Body of pancreas (tissue), 4 donors: ENCODE data around the gene ZKSCAN4. TPM values are rescaled to one million over a fixed set of nuclear protein-coding genes. Genes with fewer than 3 reads are reported as not detected.

Source experiments
- ATAC-seq: fragments of 150-250 bp; one replicate; pipeline ENCODE4 v1.9.1; 2016
- DNase-seq, 4 donors: peaks; one replicate each; pipeline ENCODE4 v3.0.0-alpha.2; 2019
- H3K27ac ChIP-seq, 4 donors: fragments of 200-600 bp; sonication (generic); 1 replicate in 3 of 4; 2 replicates in 1 of 4; pipeline versions ENCODE4 v1.5.1 to v1.6.1; 2016 to 2019; ENCODE audit warnings: mild to moderate bottlenecking in 1 of 4, mixed read lengths in 1 of 4, moderate library complexity in 1 of 4
- H3K27me3 ChIP-seq, 2 donors: fragments of 200-600 bp; sonication (generic); one replicate each; pipeline ENCODE4 v1.6.0; 2016; ENCODE audit warnings: mild to moderate bottlenecking in 1 of 2
- H3K36me3 ChIP-seq, 2 donors: fragments of 200-600 bp; sonication (generic); replicated peaks in 1 of 2; 2 replicates each; pipeline ENCODE4 v1.5.1; 2016; ENCODE audit warnings: low read depth in 2 of 2; ENCODE audit not compliant: insufficient read depth in 1 of 2
- H3K4me1 ChIP-seq: fragments of 200-600 bp; sonication (generic); one replicate; pipeline ENCODE4 v1.6.0; 2016
- H3K4me3 ChIP-seq, 2 donors: fragments of 200-600 bp; sonication (generic); 1 replicate in 1 of 2; 2 replicates in 1 of 2; pipeline ENCODE4 v1.5.1; 2016 to 2019
- H3K9me3 ChIP-seq, 3 donors: fragments of 200-600 bp; sonication (generic); 1 replicate in 2 of 3; 2 replicates in 1 of 3; pipeline ENCODE4 v1.5.1; 2016
- POLR2A ChIP-seq, 3 donors: fragments of 450-650 bp; IDR thresholded peaks; one replicate each; pipeline ENCODE4 v1.6.1; 2016; ENCODE audit warnings: antibody characterized with exemption in 3 of 3, mild to moderate bottlenecking in 2 of 3
- WGBS, 2 donors: methylation state at CpG; one replicate each; pipeline ENCODE4 v1.1.5; 2017; 5-methylcytosine and 5-hydroxymethylcytosine counted together
- intact Hi-C: fragments of 100-400 bp; cut with DNase I; formaldehyde crosslinking; loops from one replicate; pipeline ENCODE4 v1.15.1; 2023
- total RNA-seq, 2 donors: library from RNA; depleted of rRNA; stranded (reverse); fragments of >200 nt; gene quantifications; one replicate each; pipeline ENCODE4 v1.1.0, GENCODE V29; 2016
- TF ChIP-seq, protein P1 (sequence below), 7 experiments: fragments of 450-650 bp in 4 of 7; fragments of 200-600 bp in 3 of 7; sonication (generic) in 3 of 7; IDR thresholded peaks; one replicate each; pipeline ENCODE4 v1.5.1; 2016 to 2019; ENCODE audit warnings: antibody characterized with exemption in 7 of 7

Gene ZKSCAN4
- total RNA-seq, 2 donors from 2014 or later = 2.3 to 2.6 TPM

DNA sequence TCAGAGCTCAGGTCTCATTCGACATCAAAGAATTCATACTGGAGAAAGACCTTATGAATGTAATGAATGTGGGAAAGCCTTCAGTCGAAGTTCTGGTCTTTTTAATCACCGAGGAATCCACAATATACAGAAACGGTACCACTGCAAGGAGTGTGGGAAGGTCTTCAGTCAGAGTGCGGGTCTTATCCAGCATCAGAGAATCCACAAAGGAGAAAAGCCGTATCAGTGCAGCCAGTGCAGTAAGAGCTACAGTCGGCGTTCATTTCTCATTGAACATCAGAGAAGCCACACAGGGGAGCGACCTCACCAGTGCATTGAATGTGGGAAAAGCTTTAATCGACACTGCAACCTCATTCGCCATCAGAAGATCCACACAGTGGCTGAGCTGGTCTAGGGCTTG lies 19.3 kb downstream of the ZKSCAN4 start:
- peaks cover 0 to 24% of the 10 kb centered on the region in 2 donors for H3K36me3 ChIP-seq
- WGBS, 2 donors = 91 to 94% methylated on average over 11 of the region's 11 CpGs
- no peaks in the 10 kb centered on the region for H3K4me1 ChIP-seq
- H3K9me3 ChIP-seq = no peaks in the 10 kb centered on the region
- intact Hi-C loops = no loop called here
- TF ChIP-seq, protein P1, sequence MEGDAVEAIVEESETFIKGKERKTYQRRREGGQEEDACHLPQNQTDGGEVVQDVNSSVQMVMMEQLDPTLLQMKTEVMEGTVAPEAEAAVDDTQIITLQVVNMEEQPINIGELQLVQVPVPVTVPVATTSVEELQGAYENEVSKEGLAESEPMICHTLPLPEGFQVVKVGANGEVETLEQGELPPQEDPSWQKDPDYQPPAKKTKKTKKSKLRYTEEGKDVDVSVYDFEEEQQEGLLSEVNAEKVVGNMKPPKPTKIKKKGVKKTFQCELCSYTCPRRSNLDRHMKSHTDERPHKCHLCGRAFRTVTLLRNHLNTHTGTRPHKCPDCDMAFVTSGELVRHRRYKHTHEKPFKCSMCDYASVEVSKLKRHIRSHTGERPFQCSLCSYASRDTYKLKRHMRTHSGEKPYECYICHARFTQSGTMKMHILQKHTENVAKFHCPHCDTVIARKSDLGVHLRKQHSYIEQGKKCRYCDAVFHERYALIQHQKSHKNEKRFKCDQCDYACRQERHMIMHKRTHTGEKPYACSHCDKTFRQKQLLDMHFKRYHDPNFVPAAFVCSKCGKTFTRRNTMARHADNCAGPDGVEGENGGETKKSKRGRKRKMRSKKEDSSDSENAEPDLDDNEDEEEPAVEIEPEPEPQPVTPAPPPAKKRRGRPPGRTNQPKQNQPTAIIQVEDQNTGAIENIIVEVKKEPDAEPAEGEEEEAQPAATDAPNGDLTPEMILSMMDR (IDR thresholded peaks at IDR 0.05) = no peak
- TF ChIP-seq POLR2A (IDR thresholded peaks at IDR 0.05) = no peak
- no peaks in the 10 kb centered on the region for H3K27me3 ChIP-seq
- H3K27ac ChIP-seq = no peak overlapping the region
- H3K4me3 ChIP-seq = no peak overlapping the region
- no peak for DNase-seq
- no peak for ATAC-seq

DNA sequence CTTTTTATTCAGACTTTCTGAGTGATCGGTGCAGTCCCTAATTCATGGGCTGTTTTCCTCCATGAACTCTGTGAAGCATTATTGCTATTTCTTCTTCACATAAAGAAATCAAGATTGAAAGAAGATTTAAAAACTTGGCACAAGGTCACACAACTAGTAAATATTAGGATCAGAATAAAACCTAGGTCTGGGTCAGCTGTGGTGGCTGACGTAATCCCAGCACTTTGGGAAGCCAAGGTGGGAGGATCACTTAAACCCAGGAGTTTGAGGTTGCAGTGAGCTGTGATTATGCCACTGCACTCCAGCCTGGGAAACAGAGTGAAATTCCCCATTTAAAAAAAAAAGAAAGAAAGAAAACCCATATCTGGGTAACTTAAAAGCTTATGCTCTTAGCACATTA lies 25.6 kb downstream of the ZKSCAN4 start:
- Histone ChIP-seq H3K27me3 (no peaks in the 10 kb centered on the region), H3K9me3 (no peaks in the 10 kb centered on the region), H3K4me3 (no peak overlapping the region), H3K4me1 (peaks cover 15% of the 10 kb centered on the region), H3K36me3 (peaks cover 0 to 17% of the 10 kb centered on the region in 2 donors), H3K27ac (no peak overlapping the region)
- DNase-seq (no peak), ATAC-seq (no peak)
- 93 to 97% methylated on average over 2 of the region's 2 CpGs for WGBS, 2 donors
- intact Hi-C loops = no loop called here
- no peak for TF ChIP-seq POLR2A (IDR thresholded peaks at IDR 0.05)
- TF ChIP-seq, protein P1 (IDR thresholded peaks at IDR 0.05) = no peak

DNA sequence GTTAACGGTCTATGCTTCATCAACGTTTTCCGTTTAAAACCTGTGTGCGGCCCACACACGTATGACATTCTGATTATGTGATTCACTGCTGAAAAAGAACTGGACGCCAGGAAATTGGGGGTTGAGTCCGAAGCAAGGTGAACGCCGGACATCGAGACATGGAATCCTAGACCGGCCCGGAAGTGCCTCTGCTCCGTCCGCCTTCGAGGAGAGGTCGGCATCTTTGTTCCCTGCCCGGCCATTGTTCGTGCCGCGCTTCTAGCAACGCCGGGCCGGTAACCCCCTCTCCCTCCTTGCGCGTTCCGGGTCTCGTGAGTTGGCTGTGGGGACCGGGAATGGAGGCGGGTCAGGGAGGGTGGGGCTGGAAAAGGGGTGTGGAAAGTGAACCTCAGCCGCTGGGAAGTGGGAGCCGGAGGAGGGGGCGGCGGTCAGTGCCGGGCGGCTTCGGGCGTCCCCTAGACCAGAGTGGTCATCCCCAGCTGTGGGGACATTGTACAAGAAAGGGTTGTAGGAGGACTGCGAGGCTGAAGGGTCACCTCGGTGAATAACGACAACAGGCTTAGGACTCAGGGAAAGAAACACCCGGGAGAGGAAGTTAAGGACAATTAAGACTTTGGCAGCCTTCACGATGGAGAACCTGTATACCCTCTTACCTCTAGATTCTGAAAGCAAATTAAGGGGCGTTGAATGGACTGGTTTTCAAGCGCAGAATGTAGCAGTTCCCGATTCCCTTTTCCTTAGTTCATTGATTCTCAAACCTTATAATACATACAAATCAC lies 26.8 kb downstream of the ZKSCAN4 start, which contains the start of gene ZSCAN9:
TSS of gene ZSCAN9 (plus strand) at position 220 of the 779 bp plus-strand sequence. CDS start 1,810 bp downstream, outside the sequence.
- ATAC-seq (peak; percentile 99), DNase-seq (peak; percentile 87 to 92 (median 88))
- peaks cover 15% of the 10 kb centered on the region for H3K4me1 ChIP-seq
- H3K4me3 ChIP-seq = peak within 1 kb of the TSS; percentile 47 to 86
- 0 to 1% methylated on average over 35 to 45 of the region's 45 CpGs for WGBS, 2 donors
- no peaks in the 10 kb centered on the region for H3K27me3 ChIP-seq
- TF ChIP-seq, protein P1 (IDR thresholded peaks at IDR 0.05) = no peak
- TF ChIP-seq POLR2A (IDR thresholded peaks at IDR 0.05) = peak in 2 of 3 donors; percentile 42 to 58
- H3K9me3 ChIP-seq = no peaks in the 10 kb centered on the region
- H3K27ac ChIP-seq = peak within 1 kb of the TSS in 3 of 4 donors; percentile 34 to 80 (median 60)
- intact Hi-C loops = no loop called here
- H3K36me3 ChIP-seq = peaks cover 0 to 14% of the 10 kb centered on the region in 2 donors

DNA sequence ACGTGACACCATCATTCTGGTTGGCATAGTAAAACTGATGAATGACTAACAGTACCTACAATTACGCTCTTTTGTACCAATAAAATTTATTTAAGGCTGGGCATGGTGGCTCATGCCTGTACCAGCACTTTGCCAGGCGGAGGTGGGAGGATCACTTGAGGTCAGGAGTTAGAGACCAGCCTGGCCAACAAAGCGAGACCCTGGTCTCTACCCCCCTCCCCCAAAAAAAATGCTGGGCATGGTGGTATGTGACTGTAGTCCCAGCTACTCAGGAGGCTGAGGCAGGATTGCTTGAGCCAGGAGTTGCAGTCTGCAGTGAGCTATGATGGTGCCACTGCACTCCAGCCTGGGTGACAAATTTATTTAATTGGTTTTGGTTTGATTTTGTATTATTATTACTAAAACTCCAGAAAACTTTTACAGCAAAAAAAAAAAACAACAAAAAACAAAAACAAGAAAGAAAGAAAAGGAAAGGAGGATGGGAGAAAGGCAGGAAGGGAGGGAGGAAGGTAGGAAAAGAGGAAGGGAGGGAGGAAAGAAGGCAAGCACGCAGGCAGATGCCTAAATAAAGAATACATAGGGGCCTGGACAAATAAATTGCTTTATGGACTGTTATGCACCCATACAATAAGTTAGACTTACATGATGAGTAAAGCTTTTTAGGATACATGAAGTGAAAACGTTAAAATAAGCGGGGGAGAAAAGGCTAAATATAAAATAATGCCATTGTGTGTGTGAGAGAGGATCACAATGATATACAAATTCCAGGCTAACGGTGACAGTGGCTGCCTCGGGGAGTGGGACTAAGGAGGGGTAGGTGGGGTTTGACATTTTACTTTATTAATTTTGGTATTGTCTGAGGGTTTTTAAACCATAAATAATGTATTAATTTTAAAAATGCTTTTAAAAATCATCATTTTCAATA lies 27.7 kb downstream of the ZKSCAN4 start:
- peaks cover 0 to 14% of the 10 kb centered on the region in 2 donors for H3K36me3 ChIP-seq
- intact Hi-C loops = no loop called here
- TF ChIP-seq POLR2A (IDR thresholded peaks at IDR 0.05) = no peak
- TF ChIP-seq, protein P1 (IDR thresholded peaks at IDR 0.05) = no peak
- no peaks in the 10 kb centered on the region for H3K9me3 ChIP-seq
- H3K27me3 ChIP-seq = no peaks in the 10 kb centered on the region
- no peak for ATAC-seq
- no peak for DNase-seq
- peak overlapping the region in 1 of 2 donors; percentile 86 for H3K4me3 ChIP-seq
- 53 to 55% methylated on average over 9 of the region's 9 CpGs for WGBS, 2 donors
- peak overlapping the region in 2 of 4 donors; percentile 34 to 80 for H3K27ac ChIP-seq
- peaks cover 16% of the 10 kb centered on the region for H3K4me1 ChIP-seq
